IMR-90 (cell line): ENCODE results near the gene TMEM200C. TPM values are rescaled to one million over a fixed set of nuclear protein-coding genes. Genes with fewer than 3 reads are reported as not detected.

Source experiments
- ATAC-seq: fragments of 200-7000 bp; cut with Tn5 transposase; 2 replicates; pipeline ENCODE4 v1.9.1; 2020; ENCODE audit warnings: low read depth, mild to moderate bottlenecking, moderate library complexity
- BruUV-seq: library from RNA; stranded (reverse); fragments of 400-500 nt; replicated peaks from 2 replicates; lab custom pipeline; 2021; lab: Mats Ljungman, UMichigan
- CTCF ChIA-PET: fragments of 300-600 bp; formaldehyde crosslinking; extraction: SDS; loops from one replicate; lab custom pipeline; 2021; ENCODE audit warnings: antibody characterized with exemption; lab: Yijun Ruan, JAX
- POLR2A ChIA-PET: fragments of 300-600 bp; sonication (Branson Sonifier 250); formaldehyde crosslinking; loops from one replicate; lab custom pipeline; 2022; ENCODE audit warnings: antibody characterized with exemption; ENCODE audit not compliant: unreplicated experiment; lab: Charles Lee
- DNase-seq: peaks from one replicate; pipeline ENCODE4 v3.0.0; 2013
- H2AFZ ChIP-seq: replicated peaks from 2 replicates; pipeline ENCODE3; 2013; ENCODE audit warnings: low read length, mild to moderate bottlenecking; ENCODE audit not compliant: poor library complexity
- H2AK5ac ChIP-seq: 2 replicates; pipeline ENCODE4 v1.6.1; 2013; ENCODE audit warnings: low read depth, low read length, inconsistent platforms
- H2AK9ac ChIP-seq: replicated peaks from 2 replicates; pipeline ENCODE3; 2013; ENCODE audit warnings: mild to moderate bottlenecking, low read depth, low read length, moderate library complexity; ENCODE audit not compliant: poor library complexity
- H2BK120ac ChIP-seq: 2 replicates; pipeline ENCODE4 v1.6.1; 2013; ENCODE audit warnings: low read depth, low read length, inconsistent platforms
- H2BK15ac ChIP-seq: 3 replicates; pipeline ENCODE4 v1.6.1; 2013; ENCODE audit warnings: low read depth, low read length, inconsistent platforms
- H2BK20ac ChIP-seq: 2 replicates; pipeline ENCODE4 v1.6.1; 2013; ENCODE audit warnings: low read depth, mild to moderate bottlenecking, inconsistent platforms, low read length, moderate library complexity
- H2BK5ac ChIP-seq: 2 replicates; pipeline ENCODE4 v1.6.1; 2013; ENCODE audit warnings: mild to moderate bottlenecking, low read depth, low read length, inconsistent platforms; ENCODE audit not compliant: poor library complexity, severe bottlenecking
- H3K14ac ChIP-seq: replicated peaks from 2 replicates; pipeline ENCODE4 v1.6.1; 2013; ENCODE audit warnings: low read depth, low read length, inconsistent platforms
- H3K18ac ChIP-seq: 2 replicates; pipeline ENCODE4 v1.6.1; 2013; ENCODE audit warnings: low read depth, low read length, control low read depth
- H3K23ac ChIP-seq: 2 replicates; pipeline ENCODE4 v1.6.1; 2013; ENCODE audit warnings: low read depth, low read length, inconsistent platforms
- H3K27ac ChIP-seq: 2 replicates; pipeline ENCODE4 v1.5.1; 2013; ENCODE audit warnings: mild to moderate bottlenecking, control low read depth, low read length; ENCODE audit not compliant: insufficient read depth
- H3K27me3 ChIP-seq: 2 replicates; pipeline ENCODE4 v1.6.1; 2013; ENCODE audit warnings: low read length; ENCODE audit not compliant: control insufficient read depth, insufficient read depth
- H3K36me3 ChIP-seq: 2 replicates; pipeline ENCODE4 v1.6.1; 2013; ENCODE audit warnings: low read length, mixed read lengths; ENCODE audit not compliant: control insufficient read depth, insufficient read depth
- H3K4ac ChIP-seq: 2 replicates; pipeline ENCODE4 v1.6.1; 2013; ENCODE audit warnings: low read depth, low read length, inconsistent platforms
- H3K4me1 ChIP-seq: 2 replicates; pipeline ENCODE4 v1.6.1; 2013; ENCODE audit warnings: low read length, mixed read lengths; ENCODE audit not compliant: control insufficient read depth, insufficient read depth
- H3K4me2 ChIP-seq: 2 replicates; pipeline ENCODE4 v1.6.1; 2013; ENCODE audit warnings: low read depth, mild to moderate bottlenecking, control low read depth, low read length, moderate library complexity
- H3K4me3 ChIP-seq: 2 replicates; pipeline ENCODE4 v1.5.1; 2013; ENCODE audit warnings: low read depth, mild to moderate bottlenecking, control low read depth, low read length, moderate library complexity; ENCODE audit not compliant: insufficient read depth
- H3K56ac ChIP-seq: 2 replicates; pipeline ENCODE4 v1.6.1; 2013; ENCODE audit warnings: low read length, inconsistent platforms; ENCODE audit not compliant: insufficient read depth; ENCODE audit errors: extremely low read depth
- H3K79me1 ChIP-seq, 2 experiments: 2 replicates each; pipeline ENCODE4 v1.6.1; 2013; ENCODE audit warnings: low read length in 2 of 2, inconsistent platforms in 1 of 2, low read depth in 1 of 2
- H3K9ac ChIP-seq: 2 replicates; pipeline ENCODE4 v1.6.1; 2013; ENCODE audit warnings: low read depth, low read length, control low read depth
- H3K9me1 ChIP-seq: 2 replicates; pipeline ENCODE4 v1.6.1; 2013; ENCODE audit warnings: low read length, inconsistent platforms; ENCODE audit not compliant: insufficient read depth
- H3K9me3 ChIP-seq: 2 replicates; pipeline ENCODE4 v1.6.1; 2013; ENCODE audit warnings: low read length; ENCODE audit not compliant: control insufficient read depth, insufficient read depth
- H4K20me1 ChIP-seq: 2 replicates; pipeline ENCODE4 v1.6.1; 2013; ENCODE audit warnings: low read length, inconsistent platforms; ENCODE audit not compliant: insufficient read depth
- H4K5ac ChIP-seq: 2 replicates; pipeline ENCODE4 v1.6.1; 2013; ENCODE audit warnings: mild to moderate bottlenecking, low read depth, low read length, control low read depth
- H4K8ac ChIP-seq, 2 experiments: 2 replicates each; pipeline ENCODE4 v1.6.1; 2013; ENCODE audit warnings: low read depth in 2 of 2, low read length in 2 of 2, control low read depth in 1 of 2, inconsistent platforms in 1 of 2
- H4K91ac ChIP-seq: 2 replicates; pipeline ENCODE4 v1.6.1; 2013; ENCODE audit warnings: low read depth, low read length, inconsistent platforms; ENCODE audit not compliant: insufficient read depth
- BHLHE40 ChIP-seq: fragments of 150-350 bp; IDR thresholded peaks from 2 replicates; pipeline ENCODE4 v1.6.1; 2016; ENCODE audit warnings: mild to moderate bottlenecking, low read depth, low read length
- CEBPB ChIP-seq: IDR thresholded peaks from 2 replicates; pipeline ENCODE4 v1.6.1; 2012; ENCODE audit warnings: low read depth, low read length, improper control_type of control experiment
- CHD1 ChIP-seq: IDR thresholded peaks from 2 replicates; pipeline ENCODE4 v1.6.1; 2012; ENCODE audit warnings: low read depth, low read length, improper control_type of control experiment
- FOS ChIP-seq: fragments of 150-350 bp; IDR thresholded peaks from 2 replicates; pipeline ENCODE4 v1.6.1; 2016; ENCODE audit warnings: low read depth, low read length
- MAFK ChIP-seq: IDR thresholded peaks from 2 replicates; pipeline ENCODE4 v1.6.1; 2012; ENCODE audit warnings: low read depth, low read length, improper control_type of control experiment
- MAZ ChIP-seq: IDR thresholded peaks from 2 replicates; pipeline ENCODE4 v1.6.1; 2012; ENCODE audit warnings: low read depth, mild to moderate bottlenecking, low read length, improper control_type of control experiment, moderate library complexity, borderline replicate concordance
- MXI1 ChIP-seq: IDR thresholded peaks from 2 replicates; pipeline ENCODE4 v1.6.1; 2012; ENCODE audit warnings: low read depth, mild to moderate bottlenecking, low read length, moderate library complexity, borderline replicate concordance
- NFE2L2 ChIP-seq: fragments of 150-350 bp; IDR thresholded peaks from 2 replicates; pipeline ENCODE4 v1.6.1; 2016; ENCODE audit warnings: low read depth, mild to moderate bottlenecking, low read length
- POLR2A ChIP-seq: IDR thresholded peaks from 2 replicates; pipeline ENCODE4 v1.6.1; 2012; ENCODE audit warnings: mild to moderate bottlenecking, low read depth, low read length
- RAD21 ChIP-seq: IDR thresholded peaks from 2 replicates; pipeline ENCODE4 v1.6.1; 2012; ENCODE audit warnings: low read length, improper control_type of control experiment
- RCOR1 ChIP-seq: IDR thresholded peaks from 2 replicates; pipeline ENCODE4 v1.6.1; 2012; ENCODE audit warnings: mild to moderate bottlenecking, low read length, improper control_type of control experiment; ENCODE audit not compliant: insufficient replicate concordance
- RFX5 ChIP-seq: IDR thresholded peaks from 2 replicates; pipeline ENCODE4 v1.8.0; 2012; ENCODE audit warnings: low read depth, mild to moderate bottlenecking, low read length, moderate library complexity
- SMC3 ChIP-seq: fragments of 150-350 bp; IDR thresholded peaks from 2 replicates; pipeline ENCODE4 v1.6.1; 2016; ENCODE audit warnings: low read depth, mild to moderate bottlenecking, antibody characterized with exemption, low read length, moderate library complexity
- WGBS, 2 experiments: methylation state at CpG; one replicate each; pipeline versions ENCODE4 v1.1.5 to v1.1.7; 2013; ENCODE audit warnings: missing lambda C conversion rate in 2 of 2; ENCODE audit not compliant: insufficient read length in 1 of 2; ENCODE audit errors: extremely low coverage in 2 of 2; 5-methylcytosine and 5-hydroxymethylcytosine counted together
- dilution Hi-C: fragments of 300-500 bp; cut with HindIII; formaldehyde crosslinking; loops from one replicate; pipeline ENCODE4 v1.14.3; 2018; ENCODE audit warnings: low sequenced_read_pairs; ENCODE audit not compliant: unreplicated experiment
- in situ Hi-C: fragments of 300-500 bp; cut with MboI; formaldehyde crosslinking; loops from 3 replicates; pipeline ENCODE4 v1.14.3; 2019; ENCODE audit warnings: low sequenced_read_pairs, inconsistent platforms, mixed read lengths
- intact Hi-C: fragments of 100-400 bp; cut with micrococcal nuclease; formaldehyde crosslinking; loops from 2 replicates; pipeline ENCODE4 v1.10.0; 2022
- polyA plus RNA-seq, 3 experiments: library from polyadenylated mRNA; depleted of rRNA; stranded (reverse); fragments of >200 nt; gene quantifications; 2 replicates each; pipeline ENCODE4 v1.2.3, GENCODE V29; 2012; ENCODE audit warnings: low replicate concordance in 1 of 3
- total RNA-seq: library from RNA; depleted of rRNA; stranded (reverse); fragments of >200 nt; gene quantifications from 2 replicates; pipeline ENCODE4 v1.2.3, GENCODE V29; 2012
- TF ChIP-seq, protein P1 (sequence below): fragments of 150-350 bp; IDR thresholded peaks from 2 replicates; pipeline ENCODE4 v1.6.1; 2017; ENCODE audit warnings: mild to moderate bottlenecking, antibody characterized with exemption, low read length, low read depth
- TF ChIP-seq, protein P2 (sequence below): conservative IDR thresholded peaks from 2 replicates; pipeline ENCODE4 v1.5.1; 2012; ENCODE audit warnings: mild to moderate bottlenecking, low read depth, low read length, improper control_type of control experiment
- TF ChIP-seq, protein P3 (sequence below): fragments of 150-350 bp; IDR thresholded peaks from 2 replicates; pipeline ENCODE4 v1.6.1; 2016; ENCODE audit warnings: low read depth, mild to moderate bottlenecking, low read length, moderate library complexity, borderline replicate concordance

Gene TMEM200C
- total and polyA plus RNA-seq, 2 of the 4 experiments (the other 2 are of a cell fraction) = 1.4 to 2.5 TPM

DNA sequence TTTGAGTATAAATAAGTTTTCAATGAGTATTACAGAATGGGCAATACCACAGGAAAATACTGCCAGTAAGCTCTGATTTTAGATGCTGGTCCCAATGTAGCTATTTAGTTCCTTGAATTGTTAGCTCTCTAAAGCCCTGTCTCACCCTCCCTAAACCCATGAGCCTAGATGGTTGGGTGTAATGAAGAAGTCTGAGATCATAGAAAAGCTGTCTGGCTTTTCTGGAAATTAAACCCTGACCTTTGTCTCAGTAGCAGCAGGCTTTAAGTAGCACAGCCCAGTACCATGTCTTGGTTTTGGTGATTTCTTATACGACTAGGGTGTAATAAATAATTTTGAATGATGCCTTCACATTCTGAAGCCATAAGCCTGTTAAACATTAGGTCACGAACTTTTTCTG lies 55.3 kb downstream of the TMEM200C start:
- Histone ChIP-seq H2AK5ac (no peak overlapping the region), H3K27me3 (peaks cover 3% of the 10 kb centered on the region; the same call in 1 of the 2 replicates), H4K91ac (no peak overlapping the region), H2BK15ac (no peak overlapping the region), H3K9me3 (no peaks in the 10 kb centered on the region), H3K56ac (no peak overlapping the region), H4K5ac (no peak overlapping the region), H3K4me2 (no peak overlapping the region), H3K9ac (no peak overlapping the region), H2BK20ac (no peak overlapping the region), H2BK120ac (no peak overlapping the region), H3K4me1 (no peaks in the 10 kb centered on the region), H2BK5ac (no peak overlapping the region), H3K36me3 (no peaks in the 10 kb centered on the region), H3K4ac (no peak overlapping the region), H3K79me1 (no peaks in the 10 kb centered on the region), H2AK9ac (no peak overlapping the region), H4K20me1 (no peaks in the 10 kb centered on the region), H3K4me3 (no peak overlapping the region), H3K9me1 (no peaks in the 10 kb centered on the region), H3K23ac (no peak overlapping the region), H2AFZ (no peak overlapping the region), H3K27ac (no peak overlapping the region), H3K14ac (no peak overlapping the region), H4K8ac (no peak overlapping the region), H3K18ac (no peak overlapping the region)
- ChIA-PET CTCF (no interaction called here), POLR2A (no interaction called here)
- intact Hi-C loops = loop anchor here (2.0 to 10.0 kb wide), 2 partner anchors 19 to 415 kb away; no protein-coding TSS in a partner anchor
- TF ChIP-seq SMC3 (no peak), BHLHE40 (no peak), MAFK (no peak), FOS (no peak), POLR2A (no peak), RCOR1 (no peak), MXI1 (no peak), RAD21 (no peak), RFX5 (no peak), CHD1 (no peak), NFE2L2 (no peak), CEBPB (no peak), MAZ (no peak)
- TF ChIP-seq, protein P1, sequence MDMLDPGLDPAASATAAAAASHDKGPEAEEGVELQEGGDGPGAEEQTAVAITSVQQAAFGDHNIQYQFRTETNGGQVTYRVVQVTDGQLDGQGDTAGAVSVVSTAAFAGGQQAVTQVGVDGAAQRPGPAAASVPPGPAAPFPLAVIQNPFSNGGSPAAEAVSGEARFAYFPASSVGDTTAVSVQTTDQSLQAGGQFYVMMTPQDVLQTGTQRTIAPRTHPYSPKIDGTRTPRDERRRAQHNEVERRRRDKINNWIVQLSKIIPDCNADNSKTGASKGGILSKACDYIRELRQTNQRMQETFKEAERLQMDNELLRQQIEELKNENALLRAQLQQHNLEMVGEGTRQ = no peak
- TF ChIP-seq, protein P2, sequence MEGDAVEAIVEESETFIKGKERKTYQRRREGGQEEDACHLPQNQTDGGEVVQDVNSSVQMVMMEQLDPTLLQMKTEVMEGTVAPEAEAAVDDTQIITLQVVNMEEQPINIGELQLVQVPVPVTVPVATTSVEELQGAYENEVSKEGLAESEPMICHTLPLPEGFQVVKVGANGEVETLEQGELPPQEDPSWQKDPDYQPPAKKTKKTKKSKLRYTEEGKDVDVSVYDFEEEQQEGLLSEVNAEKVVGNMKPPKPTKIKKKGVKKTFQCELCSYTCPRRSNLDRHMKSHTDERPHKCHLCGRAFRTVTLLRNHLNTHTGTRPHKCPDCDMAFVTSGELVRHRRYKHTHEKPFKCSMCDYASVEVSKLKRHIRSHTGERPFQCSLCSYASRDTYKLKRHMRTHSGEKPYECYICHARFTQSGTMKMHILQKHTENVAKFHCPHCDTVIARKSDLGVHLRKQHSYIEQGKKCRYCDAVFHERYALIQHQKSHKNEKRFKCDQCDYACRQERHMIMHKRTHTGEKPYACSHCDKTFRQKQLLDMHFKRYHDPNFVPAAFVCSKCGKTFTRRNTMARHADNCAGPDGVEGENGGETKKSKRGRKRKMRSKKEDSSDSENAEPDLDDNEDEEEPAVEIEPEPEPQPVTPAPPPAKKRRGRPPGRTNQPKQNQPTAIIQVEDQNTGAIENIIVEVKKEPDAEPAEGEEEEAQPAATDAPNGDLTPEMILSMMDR = no peak
- TF ChIP-seq, protein P3, sequence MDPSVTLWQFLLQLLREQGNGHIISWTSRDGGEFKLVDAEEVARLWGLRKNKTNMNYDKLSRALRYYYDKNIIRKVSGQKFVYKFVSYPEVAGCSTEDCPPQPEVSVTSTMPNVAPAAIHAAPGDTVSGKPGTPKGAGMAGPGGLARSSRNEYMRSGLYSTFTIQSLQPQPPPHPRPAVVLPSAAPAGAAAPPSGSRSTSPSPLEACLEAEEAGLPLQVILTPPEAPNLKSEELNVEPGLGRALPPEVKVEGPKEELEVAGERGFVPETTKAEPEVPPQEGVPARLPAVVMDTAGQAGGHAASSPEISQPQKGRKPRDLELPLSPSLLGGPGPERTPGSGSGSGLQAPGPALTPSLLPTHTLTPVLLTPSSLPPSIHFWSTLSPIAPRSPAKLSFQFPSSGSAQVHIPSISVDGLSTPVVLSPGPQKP = no peak
- no CpG with 5 or more reads among the region's 2 CpGs for WGBS, 2 experiments
- dilution Hi-C loops = no loop called here
- no TSS peak for BruUV-seq
- DNase-seq = no peak
- in situ Hi-C loops = loop anchor here (10.0 kb wide), 1 partner anchor 235 kb away; no protein-coding TSS in a partner anchor
- no peak for ATAC-seq
